HEK293 (cell line): ENCODE data around the gene RANBP3L.

Source experiments
- CTCF ChIA-PET: fragments of 350-600 bp; formaldehyde crosslinking; extraction: SDS; loops from one replicate; lab custom pipeline; 2021; ENCODE audit warnings: antibody characterized with exemption; lab: Yijun Ruan, JAX
- POLR2A ChIA-PET: fragments of 300-600 bp; formaldehyde crosslinking; extraction: SDS; loops from one replicate; lab custom pipeline; 2020; ENCODE audit warnings: antibody characterized with exemption, inconsistent platforms; lab: Yijun Ruan, JAX
- H3K27ac ChIP-seq: fragments of 200-500 bp; sonication (Bioruptor generic); 2 replicates; pipeline ENCODE4 v1.5.1; 2014; ENCODE audit warnings: low read depth, low read length, control low read depth, inconsistent platforms; ENCODE audit errors: extremely low read depth
- H3K36me3 ChIP-seq, 2 experiments: fragments of 200-500 bp in 1 of 2; sonication (Bioruptor generic) in 1 of 2; 1 replicate in 1 of 2; 2 replicates in 1 of 2; pipeline ENCODE4 v1.5.1; 2014 to 2017; ENCODE audit warnings: inconsistent platforms in 2 of 2, low read length in 2 of 2; ENCODE audit not compliant: control insufficient read depth in 2 of 2, insufficient read depth in 1 of 2
- H3K4me1 ChIP-seq: fragments of 200-500 bp; sonication (Bioruptor generic); 2 replicates; pipeline ENCODE4 v1.5.1; 2014; ENCODE audit warnings: mild to moderate bottlenecking, low read length, inconsistent platforms; ENCODE audit not compliant: control insufficient read depth, insufficient read depth
- H3K4me3 ChIP-seq: 2 replicates; pipeline ENCODE4 v1.5.1; 2011; ENCODE audit warnings: low read depth, mild to moderate bottlenecking, control low read depth, low read length, moderate library complexity
- H3K9me3 ChIP-seq: fragments of 200-500 bp; sonication (Bioruptor generic); 2 replicates; pipeline ENCODE4 v1.5.1; 2014; ENCODE audit warnings: low read depth, low read length, inconsistent platforms; ENCODE audit not compliant: control insufficient read depth, insufficient read depth
- AEBP2 ChIP-seq: fragments of 450-650 bp; formaldehyde crosslinking; IDR thresholded peaks from 2 replicates; pipeline ENCODE4 v1.5.1; 2016; ENCODE audit warnings: missing biosample characterization, missing genetic modification characterization, borderline replicate concordance
- KLF10 ChIP-seq: fragments of 450-650 bp; IDR thresholded peaks from 2 replicates; pipeline ENCODE4 v1.5.1; 2018; ENCODE audit warnings: missing biosample characterization, mild to moderate bottlenecking, missing genetic modification characterization
- KLF16 ChIP-seq: fragments of 450-650 bp; formaldehyde crosslinking; IDR thresholded peaks from 2 replicates; pipeline ENCODE4 v1.5.1; 2017; ENCODE audit warnings: missing biosample characterization, missing genetic modification characterization
- KLF8 ChIP-seq: fragments of 450-650 bp; formaldehyde crosslinking; IDR thresholded peaks from 2 replicates; pipeline ENCODE4 v1.5.1; 2016; ENCODE audit warnings: missing biosample characterization, missing genetic modification characterization
- KLF9 ChIP-seq: fragments of 450-650 bp; formaldehyde crosslinking; IDR thresholded peaks from 2 replicates; pipeline ENCODE4 v1.5.1; 2016; ENCODE audit warnings: missing biosample characterization, missing genetic modification characterization, low read depth
- PRDM1 ChIP-seq: fragments of 450-650 bp; formaldehyde crosslinking; IDR thresholded peaks from 2 replicates; pipeline ENCODE4; 2016; ENCODE audit warnings: missing biosample characterization, missing genetic modification characterization
- PRDM10 ChIP-seq: fragments of 450-650 bp; formaldehyde crosslinking; IDR thresholded peaks from 2 replicates; pipeline ENCODE4 v1.5.1; 2016; ENCODE audit warnings: missing biosample characterization, missing genetic modification characterization
- SP3 ChIP-seq: fragments of 450-650 bp; formaldehyde crosslinking; IDR thresholded peaks from 2 replicates; pipeline ENCODE4 v1.5.1; 2016; ENCODE audit warnings: missing biosample characterization, missing genetic modification characterization
- ZBTB21 ChIP-seq: fragments of 450-650 bp; formaldehyde crosslinking; IDR thresholded peaks from 2 replicates; pipeline ENCODE4 v1.5.1; 2017; ENCODE audit warnings: missing biosample characterization, missing genetic modification characterization
- ZNF175 ChIP-seq: fragments of 450-650 bp; formaldehyde crosslinking; IDR thresholded peaks from 2 replicates; pipeline ENCODE4 v1.5.1; 2016; ENCODE audit warnings: missing biosample characterization, missing genetic modification characterization
- ZNF223 ChIP-seq: fragments of 450-650 bp; formaldehyde crosslinking; IDR thresholded peaks from 2 replicates; pipeline ENCODE4 v1.5.1; 2016; ENCODE audit warnings: missing biosample characterization, missing genetic modification characterization
- ZNF24 ChIP-seq: fragments of 450-650 bp; formaldehyde crosslinking; IDR thresholded peaks from 2 replicates; pipeline ENCODE4 v1.5.1; 2016; ENCODE audit warnings: missing biosample characterization, missing genetic modification characterization
- ZNF398 ChIP-seq: fragments of 450-650 bp; formaldehyde crosslinking; IDR thresholded peaks from 2 replicates; pipeline ENCODE4 v1.5.1; 2017; ENCODE audit warnings: missing biosample characterization, missing genetic modification characterization
- ZNF521 ChIP-seq: fragments of 450-650 bp; formaldehyde crosslinking; IDR thresholded peaks from 2 replicates; pipeline ENCODE4 v1.5.1; 2017; ENCODE audit warnings: missing biosample characterization, mild to moderate bottlenecking, missing genetic modification characterization
- ZNF654 ChIP-seq: fragments of 450-650 bp; formaldehyde crosslinking; IDR thresholded peaks from 2 replicates; pipeline ENCODE4 v1.5.1; 2016; ENCODE audit warnings: low read depth, missing biosample characterization, missing genetic modification characterization
- ZNF660 ChIP-seq: fragments of 450-650 bp; IDR thresholded peaks from 2 replicates; pipeline ENCODE4 v1.5.1; 2018; ENCODE audit warnings: missing biosample characterization, mild to moderate bottlenecking, missing genetic modification characterization
- ZNF76 ChIP-seq: fragments of 450-650 bp; formaldehyde crosslinking; IDR thresholded peaks from 2 replicates; pipeline ENCODE4; 2016; ENCODE audit warnings: low read depth, missing biosample characterization, missing genetic modification characterization, borderline replicate concordance
- TF ChIP-seq, protein P1 (sequence below): fragments of 450-650 bp; formaldehyde crosslinking; optimal IDR thresholded peaks from 2 replicates; pipeline ENCODE3; 2016; ENCODE audit warnings: missing biosample characterization, mild to moderate bottlenecking, missing genetic modification characterization
- TF ChIP-seq, protein P2 (sequence below): fragments of 450-650 bp; formaldehyde crosslinking; IDR thresholded peaks from 2 replicates; pipeline ENCODE4 v1.5.1; 2017; ENCODE audit warnings: missing biosample characterization, missing genetic modification characterization
- TF ChIP-seq, protein P3 (sequence below): fragments of 450-650 bp; formaldehyde crosslinking; IDR thresholded peaks from 2 replicates; pipeline ENCODE4 v1.5.1; 2016; ENCODE audit warnings: missing biosample characterization, missing genetic modification characterization

RANBP3L gene

DNA sequence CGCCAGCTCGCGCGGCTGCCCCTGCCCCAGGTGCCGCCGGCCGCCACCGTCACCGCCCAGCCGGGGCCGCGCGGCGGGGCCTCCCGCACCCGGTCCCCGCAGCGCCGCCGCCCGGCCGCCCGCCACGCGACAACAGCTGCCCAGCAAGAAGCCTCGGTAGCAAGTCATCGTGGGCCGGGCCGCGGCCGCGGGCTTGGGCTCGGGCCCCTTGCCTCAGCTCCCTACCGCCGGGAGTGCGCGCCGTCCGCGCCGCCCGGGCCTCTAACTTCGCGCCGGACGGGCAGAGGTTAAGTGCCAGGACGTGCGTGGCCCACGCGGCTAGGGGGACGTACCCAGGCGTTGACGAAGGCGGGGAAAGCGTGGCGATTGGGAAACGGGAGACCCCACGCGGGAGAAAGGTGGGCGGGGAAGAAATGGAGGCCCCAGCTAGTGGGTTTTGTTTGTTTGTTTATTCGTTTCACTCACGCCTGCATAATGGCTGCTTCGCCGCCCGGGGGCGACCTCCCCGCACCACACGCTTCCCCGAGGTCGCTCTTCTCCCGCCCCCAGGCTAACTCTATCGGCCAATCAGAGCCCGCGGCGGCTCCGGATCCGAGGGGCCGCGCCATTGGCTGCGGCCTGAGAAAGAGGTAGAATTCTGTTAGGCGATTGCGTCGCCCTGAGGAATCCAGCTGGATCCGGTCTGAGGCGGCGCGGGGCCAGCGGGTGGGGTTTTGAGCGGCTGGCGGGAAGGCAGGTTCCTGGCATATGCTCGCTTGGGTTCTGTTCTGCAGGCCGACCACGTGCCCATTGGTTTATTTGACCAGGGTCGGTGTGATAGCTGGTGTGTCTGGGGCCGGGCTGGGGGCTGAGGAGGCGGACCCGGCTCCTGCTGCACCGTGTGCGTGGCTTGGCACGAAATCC lies 59.8 kb downstream of the RANBP3L start, which contains the start of gene NADK2 (continued):
- TF ChIP-seq ZNF175 (tag by site-specific recombination) (no peak), ZNF521 (no peak)
- TF ChIP-seq, all 188 proteins: peak for 83

DNA sequence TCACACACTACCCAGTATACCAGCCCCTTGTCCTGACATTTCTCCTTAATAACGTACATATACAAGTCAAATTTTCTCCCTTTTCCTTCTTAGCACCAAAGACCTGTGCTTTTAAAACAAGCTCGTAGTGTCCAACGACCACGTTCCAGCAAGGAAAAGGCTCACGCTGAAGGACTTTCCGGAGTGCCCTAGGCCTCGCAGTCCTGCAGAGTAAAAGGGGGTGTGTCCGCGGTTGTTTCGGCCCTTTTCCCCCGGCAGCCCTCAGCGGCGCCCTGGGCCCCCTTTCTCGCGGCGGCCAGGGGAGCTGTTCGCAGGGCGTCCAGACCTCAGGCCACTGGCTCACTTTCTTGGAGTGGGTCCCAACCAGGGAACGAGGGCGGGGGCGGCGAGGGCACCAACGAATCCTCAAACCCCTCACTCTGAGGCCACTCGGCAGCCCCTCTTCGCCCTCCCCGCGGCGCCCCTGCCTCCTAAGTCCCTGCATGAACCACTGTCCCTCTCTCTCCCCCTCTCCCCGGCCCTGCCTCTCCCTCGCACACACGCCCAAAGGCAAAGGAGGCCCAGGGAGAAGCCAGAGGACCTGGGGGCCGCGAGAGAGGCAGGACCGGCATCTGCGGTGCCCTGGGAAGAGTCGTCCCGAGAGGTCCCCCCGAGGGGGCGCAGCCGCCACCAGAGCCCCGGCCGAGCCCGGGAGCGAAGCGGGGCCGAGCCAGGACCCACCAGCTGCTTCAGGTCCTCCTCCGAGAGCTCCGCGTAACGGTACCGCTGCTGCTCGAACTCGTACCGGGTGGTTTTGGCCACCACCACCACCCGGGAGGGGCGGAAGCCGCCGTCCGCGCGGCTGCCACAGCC lies 60.7 kb downstream of the RANBP3L start:
- Histone ChIP-seq H3K36me3 (no peaks in the 10 kb centered on the region), H3K9me3 (no peaks in the 10 kb centered on the region), H3K4me1 (peaks cover 41% of the 10 kb centered on the region), H3K27ac (peak overlapping the region; percentile 95), H3K4me3 (peak overlapping the region; percentile 89)
- POLR2A ChIA-PET = interaction anchor here (1.0 to 2.3 kb wide), 7 partner anchors 10 to 122 kb away, joined by 3 to 18 read pairs (median 3); partner anchors contain the start of genes LMBRD2 and SKP2
- CTCF ChIA-PET = interaction anchor here (0.6 to 3.2 kb wide), 29 partner anchors 11 to 456 kb away, joined by 3 to 21 read pairs (median 4); partner anchors contain the start of gene RANBP3L
- TF ChIP-seq AEBP2 (tag by site-specific recombination) = no peak
- TF ChIP-seq ZNF660 (tag by site-specific recombination) = 0 out of 2 replicates have a peak, but pooled peaks have one; percentile 29
- peak; percentile 83; the same call in 1 of the 2 replicates for TF ChIP-seq ZNF76 (tag by site-specific recombination)
- TF ChIP-seq, protein P1, sequence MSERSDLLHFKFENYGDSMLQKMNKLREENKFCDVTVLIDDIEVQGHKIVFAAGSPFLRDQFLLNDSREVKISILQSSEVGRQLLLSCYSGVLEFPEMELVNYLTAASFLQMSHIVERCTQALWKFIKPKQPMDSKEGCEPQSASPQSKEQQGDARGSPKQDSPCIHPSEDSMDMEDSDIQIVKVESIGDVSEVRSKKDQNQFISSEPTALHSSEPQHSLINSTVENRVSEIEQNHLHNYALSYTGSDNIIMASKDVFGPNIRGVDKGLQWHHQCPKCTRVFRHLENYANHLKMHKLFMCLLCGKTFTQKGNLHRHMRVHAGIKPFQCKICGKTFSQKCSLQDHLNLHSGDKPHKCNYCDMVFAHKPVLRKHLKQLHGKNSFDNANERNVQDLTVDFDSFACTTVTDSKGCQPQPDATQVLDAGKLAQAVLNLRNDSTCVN = peak; percentile 59
- TF ChIP-seq, protein P2, sequence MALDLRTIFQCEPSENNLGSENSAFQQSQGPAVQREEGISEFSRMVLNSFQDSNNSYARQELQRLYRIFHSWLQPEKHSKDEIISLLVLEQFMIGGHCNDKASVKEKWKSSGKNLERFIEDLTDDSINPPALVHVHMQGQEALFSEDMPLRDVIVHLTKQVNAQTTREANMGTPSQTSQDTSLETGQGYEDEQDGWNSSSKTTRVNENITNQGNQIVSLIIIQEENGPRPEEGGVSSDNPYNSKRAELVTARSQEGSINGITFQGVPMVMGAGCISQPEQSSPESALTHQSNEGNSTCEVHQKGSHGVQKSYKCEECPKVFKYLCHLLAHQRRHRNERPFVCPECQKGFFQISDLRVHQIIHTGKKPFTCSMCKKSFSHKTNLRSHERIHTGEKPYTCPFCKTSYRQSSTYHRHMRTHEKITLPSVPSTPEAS (tag by site-specific recombination) = peak; percentile 77
- TF ChIP-seq KLF16 (tag by site-specific recombination) = peak; percentile 72
- TF ChIP-seq ZBTB21 (tag by site-specific recombination) = no peak
- TF ChIP-seq PRDM10 (tag by site-specific recombination) = peak; percentile 76
- peak; percentile 89 for TF ChIP-seq ZNF398 (tag by site-specific recombination)
- TF ChIP-seq ZNF654 (tag by site-specific recombination) = no peak
- TF ChIP-seq PRDM1 (tag by site-specific recombination) = peak; percentile 85
- TF ChIP-seq KLF8 (tag by site-specific recombination) = 0 out of 2 replicates have a peak, but pooled peaks have one; percentile 44
- TF ChIP-seq ZNF24 (tag by site-specific recombination) = no peak
- TF ChIP-seq SP3 = peak; percentile 47
- TF ChIP-seq, protein P3, sequence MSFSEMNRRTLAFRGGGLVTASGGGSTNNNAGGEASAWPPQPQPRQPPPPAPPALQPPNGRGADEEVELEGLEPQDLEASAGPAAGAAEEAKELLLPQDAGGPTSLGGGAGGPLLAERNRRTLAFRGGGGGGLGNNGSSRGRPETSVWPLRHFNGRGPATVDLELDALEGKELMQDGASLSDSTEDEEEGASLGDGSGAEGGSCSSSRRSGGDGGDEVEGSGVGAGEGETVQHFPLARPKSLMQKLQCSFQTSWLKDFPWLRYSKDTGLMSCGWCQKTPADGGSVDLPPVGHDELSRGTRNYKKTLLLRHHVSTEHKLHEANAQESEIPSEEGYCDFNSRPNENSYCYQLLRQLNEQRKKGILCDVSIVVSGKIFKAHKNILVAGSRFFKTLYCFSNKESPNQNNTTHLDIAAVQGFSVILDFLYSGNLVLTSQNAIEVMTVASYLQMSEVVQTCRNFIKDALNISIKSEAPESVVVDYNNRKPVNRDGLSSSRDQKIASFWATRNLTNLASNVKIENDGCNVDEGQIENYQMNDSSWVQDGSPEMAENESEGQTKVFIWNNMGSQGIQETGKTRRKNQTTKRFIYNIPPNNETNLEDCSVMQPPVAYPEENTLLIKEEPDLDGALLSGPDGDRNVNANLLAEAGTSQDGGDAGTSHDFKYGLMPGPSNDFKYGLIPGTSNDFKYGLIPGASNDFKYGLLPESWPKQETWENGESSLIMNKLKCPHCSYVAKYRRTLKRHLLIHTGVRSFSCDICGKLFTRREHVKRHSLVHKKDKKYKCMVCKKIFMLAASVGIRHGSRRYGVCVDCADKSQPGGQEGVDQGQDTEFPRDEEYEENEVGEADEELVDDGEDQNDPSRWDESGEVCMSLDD (tag by site-specific recombination) = peak; percentile 77; the same call in 1 of the 2 replicates
- TF ChIP-seq KLF9 = peak; percentile 97
- TF ChIP-seq ZNF223 (tag by site-specific recombination) = peak; percentile 97
- peak; percentile 97 for TF ChIP-seq KLF10 (tag by site-specific recombination)
